NB4 (cell line): ENCODE measurements around the gene CRIM1.

Experiments used
- POLR2A ChIP-seq: IDR thresholded peaks from 2 replicates; pipeline ENCODE4 v1.6.1; 2011; ENCODE audit warnings: mild to moderate bottlenecking; ENCODE audit not compliant: insufficient read length; ENCODE audit errors: extremely low read depth
- TF ChIP-seq, protein P1 (sequence below): IDR thresholded peaks from one replicate; pipeline ENCODE4 v1.5.1; 2012; ENCODE audit warnings: low read depth, low read length

DNA sequence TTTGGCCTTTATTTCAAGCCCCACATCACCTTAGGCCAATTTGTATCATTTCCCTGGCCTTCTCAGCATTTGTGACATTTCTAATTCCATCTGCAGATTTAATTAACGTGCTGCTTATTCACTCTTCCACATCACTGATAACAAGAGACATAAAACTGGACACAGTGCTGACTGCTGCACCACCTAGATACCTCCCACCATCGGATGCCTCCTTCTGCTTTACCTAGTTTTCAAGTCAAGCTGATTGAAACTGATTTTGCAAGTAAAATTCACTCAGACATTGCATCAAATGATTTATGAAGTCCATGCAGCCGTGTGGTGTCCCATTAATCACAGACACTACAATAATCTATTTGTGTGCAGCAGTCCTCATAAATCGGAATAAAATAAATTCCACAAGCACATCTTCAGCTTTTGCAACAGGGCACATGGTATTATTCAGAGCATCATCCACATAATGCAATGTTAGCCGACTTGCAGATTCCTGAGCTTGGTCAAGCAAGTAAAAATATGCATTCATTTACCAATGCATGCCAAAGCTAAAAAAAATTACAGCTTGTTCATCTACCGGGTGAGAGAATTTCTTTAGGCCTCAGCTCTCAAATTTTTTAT lies 15.9 kb upstream of the CRIM1 start:
- TF ChIP-seq, protein P1, sequence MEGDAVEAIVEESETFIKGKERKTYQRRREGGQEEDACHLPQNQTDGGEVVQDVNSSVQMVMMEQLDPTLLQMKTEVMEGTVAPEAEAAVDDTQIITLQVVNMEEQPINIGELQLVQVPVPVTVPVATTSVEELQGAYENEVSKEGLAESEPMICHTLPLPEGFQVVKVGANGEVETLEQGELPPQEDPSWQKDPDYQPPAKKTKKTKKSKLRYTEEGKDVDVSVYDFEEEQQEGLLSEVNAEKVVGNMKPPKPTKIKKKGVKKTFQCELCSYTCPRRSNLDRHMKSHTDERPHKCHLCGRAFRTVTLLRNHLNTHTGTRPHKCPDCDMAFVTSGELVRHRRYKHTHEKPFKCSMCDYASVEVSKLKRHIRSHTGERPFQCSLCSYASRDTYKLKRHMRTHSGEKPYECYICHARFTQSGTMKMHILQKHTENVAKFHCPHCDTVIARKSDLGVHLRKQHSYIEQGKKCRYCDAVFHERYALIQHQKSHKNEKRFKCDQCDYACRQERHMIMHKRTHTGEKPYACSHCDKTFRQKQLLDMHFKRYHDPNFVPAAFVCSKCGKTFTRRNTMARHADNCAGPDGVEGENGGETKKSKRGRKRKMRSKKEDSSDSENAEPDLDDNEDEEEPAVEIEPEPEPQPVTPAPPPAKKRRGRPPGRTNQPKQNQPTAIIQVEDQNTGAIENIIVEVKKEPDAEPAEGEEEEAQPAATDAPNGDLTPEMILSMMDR: no peak
- no peak for TF ChIP-seq POLR2A
